CD4-positive, alpha-beta T cell treated with Interleukin-17A for 4 hours (primary cell): ENCODE results near the gene FBXO21.

ENCODE experiments used
- DNase-seq: peaks from one replicate; pipeline ENCODE4 v3.0.0-alpha.2; 2020; ENCODE audit warnings: mixed read lengths

FBXO21 gene

DNA sequence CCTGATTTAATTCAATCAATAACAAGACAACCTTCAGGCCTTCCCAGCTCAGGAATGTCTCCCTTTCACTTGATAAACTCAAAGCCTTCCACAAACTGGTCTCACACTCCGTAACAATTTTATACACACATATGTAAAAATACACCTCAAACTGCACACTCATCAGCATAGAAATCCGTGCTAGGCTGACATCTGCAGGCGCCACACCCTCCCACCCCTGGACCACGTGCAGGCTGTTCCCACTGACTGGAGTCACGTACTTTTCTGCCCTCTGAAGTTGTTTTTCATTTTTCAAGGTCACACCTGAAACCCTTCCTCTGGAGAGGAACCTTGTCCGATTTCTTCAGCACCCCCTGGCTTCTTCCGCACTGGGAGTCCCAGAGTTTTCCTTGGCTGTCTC is 27.6 kb downstream of the FBXO21 start:
- DNase-seq: no peak

DNA sequence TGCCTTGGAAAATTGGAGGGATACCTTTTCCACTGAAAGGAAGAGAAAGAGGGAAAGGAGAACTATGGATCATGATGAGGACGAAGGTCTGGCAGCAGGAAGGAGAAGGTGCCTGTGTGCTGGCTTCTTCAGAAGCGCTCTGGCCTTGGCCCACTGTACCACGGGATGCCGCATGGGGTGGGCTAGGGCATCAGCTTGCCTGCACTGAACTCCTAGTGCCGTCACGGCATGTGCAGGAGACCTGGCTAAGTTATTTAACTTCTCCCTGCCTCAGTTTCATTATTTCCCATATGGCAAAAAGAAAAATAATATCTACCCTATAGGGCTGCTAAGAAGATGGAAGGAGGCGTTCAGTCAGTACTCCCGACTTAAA is 28.1 kb downstream of the FBXO21 start:
- DNase-seq: no peak

DNA sequence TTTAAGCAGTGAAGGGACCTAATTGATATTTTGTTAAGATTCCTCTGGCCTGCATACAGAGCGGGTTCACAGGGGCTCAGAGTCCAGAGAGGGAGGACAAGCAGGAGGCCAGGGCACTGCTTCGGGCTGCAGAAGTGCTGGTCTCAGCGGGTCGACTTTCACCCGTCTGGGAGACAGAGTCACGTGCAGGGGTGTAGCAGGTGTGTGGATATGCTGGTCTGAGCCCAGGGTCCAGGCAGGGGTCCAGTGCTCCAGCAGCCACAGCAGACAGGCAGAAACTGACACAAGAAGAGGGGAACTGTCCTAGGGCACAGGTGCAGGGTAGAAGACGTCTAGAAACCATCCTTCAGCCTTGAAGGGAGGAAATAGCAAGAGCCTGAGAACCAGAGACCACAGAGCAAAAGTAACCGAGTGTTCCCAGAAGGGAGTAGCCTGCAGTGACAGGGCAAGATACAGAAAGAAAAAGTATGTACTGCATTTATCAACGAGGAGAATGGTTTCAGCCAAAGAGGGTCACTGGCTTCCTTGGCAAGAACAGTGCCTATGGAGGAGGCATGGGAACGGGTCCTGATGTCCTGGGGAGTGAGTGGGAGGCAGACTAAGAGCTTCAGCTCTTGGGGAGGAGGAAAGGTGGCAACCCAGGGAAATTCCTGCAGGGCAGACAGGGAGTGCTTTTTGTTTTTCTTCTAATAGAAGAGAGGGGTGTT is 28.7 kb downstream of the FBXO21 start:
- no peak for DNase-seq

DNA sequence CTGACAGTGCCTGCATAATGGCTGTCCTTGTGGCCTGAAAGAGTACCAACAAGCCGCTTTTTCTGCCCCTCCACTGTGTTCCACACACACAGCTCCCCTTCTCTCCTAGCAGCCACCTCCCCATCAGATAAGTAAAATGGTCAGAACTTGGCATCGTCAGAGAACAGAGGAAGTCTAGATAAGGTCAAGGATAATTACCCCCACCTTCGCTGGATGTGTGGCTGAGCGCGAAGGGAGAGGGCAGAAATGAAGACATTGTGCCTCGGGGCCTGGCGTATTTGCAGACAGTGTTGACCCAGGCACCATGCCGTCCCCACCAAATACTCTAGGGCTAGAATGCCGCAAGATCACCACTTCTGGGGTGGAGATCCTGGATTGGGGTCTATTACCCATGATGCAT is 30.6 kb downstream of the FBXO21 start:
- no peak for DNase-seq

DNA sequence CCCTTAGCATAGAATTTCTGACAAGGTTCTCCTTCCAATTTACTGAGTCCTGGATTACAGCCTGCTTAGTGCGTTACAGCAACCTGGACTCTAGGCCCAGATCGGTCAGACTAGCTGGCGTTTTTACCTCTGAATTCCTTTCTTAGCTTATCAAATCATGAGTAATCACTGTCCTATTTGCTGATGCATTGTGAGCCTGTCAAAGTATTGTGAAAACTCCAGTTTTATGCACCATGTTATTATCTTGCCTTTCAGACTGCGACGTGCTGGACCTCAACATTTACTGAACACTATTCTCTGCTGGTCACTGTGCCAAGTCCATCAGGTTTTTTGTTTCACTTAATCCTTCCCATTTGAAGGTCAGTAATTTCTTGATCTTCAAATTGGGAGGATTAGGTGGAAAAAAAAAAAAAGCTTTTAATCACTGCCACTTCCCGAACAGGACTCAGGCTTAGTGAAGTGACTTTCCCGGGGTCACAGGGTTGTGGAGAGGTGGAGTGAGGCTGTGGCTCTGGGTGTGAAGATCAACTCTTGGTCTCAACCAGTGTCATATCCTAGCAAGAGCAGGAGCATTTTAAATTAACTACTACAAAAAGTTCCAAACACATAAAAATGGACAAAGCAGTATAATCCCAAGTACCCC is 31.2 kb downstream of the FBXO21 start:
- no peak for DNase-seq

DNA sequence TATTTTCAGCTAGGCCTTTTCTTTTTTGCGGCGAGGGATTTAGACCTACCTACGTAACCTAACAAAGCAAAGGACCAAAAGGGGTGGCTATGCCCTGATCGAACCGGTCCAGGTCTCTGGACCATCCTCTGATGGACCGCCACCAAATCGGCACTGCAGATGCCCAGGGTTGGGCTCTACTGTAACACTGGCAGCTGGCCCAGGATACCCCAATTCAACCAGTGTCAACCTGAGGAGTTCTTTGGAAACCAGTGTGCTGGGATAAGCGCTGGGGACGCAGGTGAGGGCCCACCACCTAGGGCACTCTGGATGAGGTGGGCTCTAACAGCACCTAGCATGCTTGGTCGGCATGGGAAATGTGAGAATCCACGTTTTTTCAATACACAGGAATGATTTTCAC is 32.2 kb downstream of the FBXO21 start:
- no peak for DNase-seq

DNA sequence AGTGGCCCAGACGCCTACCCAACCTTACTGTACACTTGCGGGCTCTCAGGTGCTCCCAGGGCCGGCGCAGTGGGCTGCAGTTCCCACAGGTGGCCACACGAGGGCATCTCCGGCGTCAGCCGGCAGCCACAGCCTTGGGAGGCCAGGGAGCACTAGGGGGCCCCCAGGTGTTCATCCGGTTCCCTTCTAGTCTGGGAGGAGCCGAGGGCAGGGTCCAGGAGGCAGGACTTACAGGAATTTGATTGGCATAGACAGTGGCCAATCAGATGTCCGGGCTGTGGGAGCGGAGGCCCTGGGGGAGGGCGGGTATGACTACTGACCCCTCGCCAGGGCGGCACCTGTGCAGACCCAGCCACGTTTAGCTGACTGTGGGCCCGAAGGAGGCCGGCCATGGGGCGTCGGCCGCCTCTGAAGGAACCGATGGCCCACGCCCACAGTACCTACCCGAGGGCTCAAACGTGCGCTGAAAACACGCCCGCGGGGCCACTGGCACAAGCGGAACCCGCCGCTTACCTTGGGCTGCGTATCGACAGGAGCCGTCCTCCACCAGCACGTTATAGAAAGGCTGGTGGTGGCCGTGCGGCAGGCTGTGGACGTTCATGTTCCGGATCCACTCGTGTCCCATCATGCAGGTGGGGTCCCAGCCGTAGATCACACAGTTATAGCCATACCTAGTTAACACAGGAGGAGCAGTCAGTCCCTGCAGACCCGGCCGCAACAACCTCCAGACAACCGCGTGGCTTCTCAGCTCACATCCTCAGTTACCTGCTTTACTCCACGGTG is 34.8 kb downstream of the FBXO21 start:
- DNase-seq: peak; percentile 73

DNA sequence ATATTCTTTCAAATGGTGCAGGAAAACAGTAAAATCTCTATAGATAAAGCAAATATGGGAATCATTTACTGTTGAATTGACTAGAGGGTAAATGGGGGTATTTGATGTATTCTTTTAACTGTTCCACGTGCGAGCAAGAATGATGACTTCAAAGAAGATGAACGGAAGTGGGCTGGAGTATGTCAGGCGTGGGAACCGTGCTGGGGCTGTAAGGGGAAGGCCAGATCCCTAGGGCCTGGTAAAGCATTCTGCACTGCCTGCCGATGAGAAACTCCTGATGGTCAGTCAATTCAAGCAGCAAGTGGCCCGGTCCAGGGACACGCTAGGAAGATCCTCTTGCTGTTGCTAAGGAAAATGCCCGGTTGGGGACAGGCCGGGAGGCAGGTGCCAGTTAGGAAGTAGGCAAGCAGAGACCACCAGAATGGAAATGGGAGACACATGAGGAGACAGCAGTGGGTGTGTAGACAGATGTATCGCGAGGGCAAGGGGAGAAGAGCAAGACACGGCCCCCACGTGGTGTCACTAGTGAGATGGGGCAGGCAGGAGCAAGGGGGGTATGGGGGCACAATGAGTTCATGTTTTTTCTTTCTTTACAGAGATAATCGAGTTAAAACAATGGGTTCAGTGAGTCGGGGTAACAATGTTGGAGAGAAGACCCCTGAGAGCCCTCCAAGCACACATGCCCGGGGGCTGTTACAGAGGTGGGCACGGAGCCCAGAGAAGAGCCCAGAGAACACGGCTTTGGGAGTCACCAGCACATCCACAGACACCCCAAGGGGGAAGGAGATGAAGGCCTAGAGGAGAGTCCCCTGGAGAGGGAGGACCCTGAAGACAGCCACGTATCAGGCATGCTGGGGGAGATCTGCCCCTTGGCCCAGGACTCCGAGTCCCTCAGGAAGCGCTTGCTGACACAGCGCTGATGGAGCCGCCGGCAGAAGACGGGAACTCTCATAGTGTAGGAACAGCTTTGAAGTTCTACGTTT is 37.2 kb downstream of the FBXO21 start:
- peak; percentile 19 for DNase-seq

DNA sequence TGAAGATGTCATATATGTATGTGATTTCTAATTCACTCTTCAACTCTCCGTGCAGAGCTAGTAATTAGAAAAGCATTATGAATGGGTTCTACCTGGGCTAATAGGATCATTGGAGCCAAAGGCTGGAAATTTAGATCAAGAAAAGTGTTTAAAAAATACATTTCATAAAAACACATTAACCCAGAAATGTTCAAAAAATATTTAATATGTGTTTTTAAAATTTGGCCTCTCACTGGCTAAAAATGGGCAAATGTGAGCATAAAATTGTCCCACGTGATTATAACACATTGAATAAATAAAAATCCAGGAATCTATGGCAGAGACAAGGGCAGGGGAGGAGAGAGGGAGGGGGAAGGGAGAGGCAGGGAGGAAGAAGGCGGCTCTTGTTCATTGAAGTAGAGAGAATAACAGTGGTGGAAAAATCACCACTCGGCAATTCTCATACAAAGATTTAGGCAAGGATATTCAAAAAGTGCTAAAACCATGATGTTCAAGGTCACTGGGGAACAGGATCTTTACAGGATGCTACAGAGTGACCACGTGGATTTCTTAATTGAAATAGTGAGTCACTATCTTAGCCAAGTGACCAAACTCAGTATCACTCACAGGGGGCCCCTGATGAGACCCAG is 38.8 kb downstream of the FBXO21 start:
- DNase-seq: no peak

DNA sequence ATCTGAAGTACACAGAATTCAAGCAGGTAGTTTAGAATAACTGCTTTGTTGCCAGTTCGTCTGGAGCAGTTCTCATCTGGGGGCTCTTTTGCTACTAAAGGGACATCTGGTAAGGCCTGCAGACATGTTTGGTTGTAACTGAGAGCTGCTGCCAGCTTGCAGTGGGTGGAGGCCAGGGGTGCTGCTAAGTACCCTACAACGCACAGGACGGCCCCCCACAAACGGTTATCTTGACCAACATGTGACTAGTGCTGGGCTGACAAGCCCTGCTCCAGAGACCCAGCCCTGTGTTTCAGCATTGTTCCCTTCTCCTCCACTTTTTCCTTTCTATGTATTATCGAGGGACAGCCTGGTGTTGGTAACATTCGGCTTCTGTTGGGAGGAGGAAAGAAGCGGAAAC is 40.8 kb downstream of the FBXO21 start:
- DNase-seq: no peak

DNA sequence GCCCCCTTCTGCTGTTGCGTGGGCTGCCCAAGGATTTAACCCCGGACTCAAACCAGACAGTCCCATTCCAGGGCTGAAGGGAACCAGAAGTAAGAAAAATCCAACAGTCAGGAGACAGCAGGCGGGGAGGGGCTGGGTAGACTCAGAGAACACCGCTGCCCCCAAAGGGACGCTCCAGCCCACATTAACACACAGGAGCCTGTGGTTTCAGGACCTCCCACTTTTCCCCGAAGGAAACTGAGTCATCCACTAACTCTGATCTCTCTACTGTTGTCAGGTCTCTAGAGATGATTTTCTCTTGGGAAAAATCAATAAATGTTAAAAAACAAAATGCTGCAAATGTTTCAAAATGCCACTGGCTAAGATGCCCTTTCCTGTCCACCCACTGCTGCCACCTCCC is 41.6 kb downstream of the FBXO21 start:
- DNase-seq: no peak

DNA sequence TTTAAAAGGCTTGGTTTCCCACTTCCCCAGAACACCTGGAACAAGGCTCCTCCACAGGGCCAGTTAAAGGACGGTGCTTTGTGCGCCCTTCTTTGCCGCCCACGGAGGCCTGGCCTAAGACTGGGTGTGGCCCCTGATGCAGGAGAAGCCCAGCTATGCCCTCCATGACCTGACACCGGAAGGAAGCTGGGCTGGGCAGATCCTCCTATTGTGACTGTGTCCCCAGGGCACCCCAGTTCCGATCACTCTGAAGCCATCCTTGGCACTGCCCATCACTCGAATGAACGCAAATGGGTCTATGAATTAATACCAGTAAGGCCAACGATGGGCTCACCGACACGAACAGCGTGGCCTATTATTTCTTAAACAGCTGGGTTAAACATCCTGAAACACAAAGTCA is 42.6 kb downstream of the FBXO21 start:
- DNase-seq: no peak

DNA sequence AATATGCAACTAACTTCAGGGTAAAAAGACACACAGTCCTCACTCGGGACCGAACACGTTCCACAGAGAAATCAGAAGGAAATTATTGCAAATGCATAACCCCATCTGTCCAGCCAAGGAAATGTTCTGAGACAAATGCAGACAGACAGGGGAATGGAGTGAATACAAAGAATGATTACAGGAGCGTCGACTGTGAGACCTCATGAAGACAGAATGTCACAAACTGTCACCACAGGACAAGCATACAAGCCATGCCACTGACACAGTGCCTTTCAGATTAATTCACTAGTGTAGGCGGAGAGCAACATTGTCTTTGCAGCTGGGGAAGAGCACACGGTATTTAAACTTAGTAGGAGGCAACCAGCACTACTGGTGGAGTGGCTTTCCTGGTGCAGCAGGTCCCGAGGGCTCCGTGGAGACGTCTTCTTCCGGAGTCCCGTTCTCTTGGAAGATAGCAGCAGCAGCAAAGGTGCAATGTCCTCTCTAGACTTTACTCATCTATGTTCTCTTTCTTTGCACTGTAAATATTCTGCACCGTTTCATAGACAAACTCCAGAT is 44.6 kb downstream of the FBXO21 start:
- no peak for DNase-seq

DNA sequence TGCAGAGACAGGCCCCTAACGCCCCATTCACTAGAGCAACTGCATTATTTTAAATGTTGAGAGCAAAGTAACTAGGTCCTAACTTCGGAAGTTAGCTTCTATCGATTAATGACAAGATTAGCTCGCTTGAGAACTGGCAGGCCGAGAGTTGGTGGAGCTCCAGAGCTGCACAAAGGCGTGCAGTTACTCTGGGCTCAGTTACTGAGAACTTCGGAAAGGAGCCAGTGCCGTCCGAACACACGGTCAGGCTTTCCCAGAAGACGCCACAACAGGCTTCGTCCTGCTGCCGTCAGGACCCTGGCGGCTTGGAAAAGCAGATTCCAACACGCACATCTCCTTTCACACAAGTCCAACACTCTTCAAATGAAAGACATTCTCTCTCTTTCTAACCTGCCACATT is 45.7 kb downstream of the FBXO21 start:
- DNase-seq: no peak

DNA sequence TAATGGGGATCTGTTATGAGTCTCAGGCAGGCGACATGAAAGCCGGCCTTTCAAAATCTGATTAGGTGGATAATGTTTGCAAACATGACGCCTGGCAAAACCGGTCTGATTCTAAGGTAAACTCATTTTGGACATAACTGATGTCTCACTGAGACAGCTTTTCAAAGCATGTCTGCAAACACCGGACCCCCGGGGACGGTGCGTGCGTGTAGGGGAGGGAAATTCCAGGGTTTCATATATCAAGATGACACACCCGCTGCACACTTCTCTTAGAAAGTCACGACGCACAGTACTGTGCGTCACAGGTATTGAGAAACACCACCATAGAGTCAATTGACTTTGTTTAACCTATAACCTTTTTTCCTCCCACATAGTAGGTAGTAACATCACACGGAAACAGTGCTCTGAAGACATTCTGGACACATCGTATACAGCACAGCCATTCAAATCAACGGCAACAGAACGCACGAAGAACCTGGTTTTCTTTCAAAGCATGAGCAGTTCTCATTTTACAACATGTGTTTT is 47.2 kb downstream of the FBXO21 start:
- no peak for DNase-seq

DNA sequence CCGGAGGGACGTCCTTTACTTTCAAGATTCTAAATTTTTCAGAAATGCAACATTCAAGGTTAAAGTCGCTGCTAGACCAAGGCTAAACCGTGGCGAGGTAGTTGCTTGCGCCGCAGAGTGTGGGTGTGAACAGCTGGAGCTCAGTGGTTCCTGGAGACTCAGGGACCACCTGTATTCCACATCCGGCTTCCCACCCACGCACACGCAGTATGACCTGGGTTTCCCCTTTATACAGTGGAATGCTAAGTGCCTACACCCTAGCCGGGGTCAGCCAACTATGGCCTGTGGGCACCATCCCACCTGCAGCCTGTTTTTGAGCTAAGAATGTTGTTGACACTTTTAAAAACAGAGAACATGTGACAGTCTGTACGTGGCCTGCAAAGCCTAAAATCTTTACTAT is 48.2 kb downstream of the FBXO21 start:
- DNase-seq: no peak

DNA sequence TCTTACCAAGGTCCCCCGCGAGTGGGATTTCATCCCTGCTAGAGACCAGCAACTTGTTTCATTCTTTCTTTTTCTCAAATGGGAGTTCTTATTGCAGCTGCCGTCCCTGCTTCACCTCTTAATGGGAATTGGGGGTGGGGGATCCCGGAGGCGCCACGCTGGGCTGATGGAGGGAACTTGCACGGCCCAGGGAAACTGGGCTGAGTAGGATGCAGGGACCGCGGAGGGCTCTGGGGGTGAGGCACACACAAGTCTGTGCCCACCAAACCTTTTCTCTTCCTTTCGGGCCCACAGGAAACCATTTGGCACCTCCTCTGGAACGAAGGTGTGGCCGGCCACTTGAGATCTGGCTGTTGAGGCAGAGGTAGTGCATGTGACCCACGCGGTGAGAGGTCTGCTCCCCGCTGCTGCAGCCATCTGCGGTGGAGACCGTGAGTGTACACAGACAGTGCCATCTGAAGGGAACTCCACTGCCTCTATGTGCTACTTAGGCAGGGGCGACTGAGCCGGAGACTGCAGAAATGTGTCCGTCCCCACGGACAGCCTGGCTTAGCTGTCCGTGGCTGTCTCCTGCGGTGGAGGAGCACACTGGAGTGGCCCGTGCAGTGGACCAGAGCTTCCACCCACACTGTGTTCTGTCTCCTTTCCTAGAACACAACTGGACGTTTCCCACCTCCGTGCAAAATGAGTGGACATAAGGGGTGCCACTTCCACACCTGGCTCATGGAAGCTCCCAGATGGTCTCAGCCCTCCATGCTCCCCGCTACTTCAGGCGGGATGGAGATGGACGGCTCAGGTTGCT is 49.0 kb downstream of the FBXO21 start:
- no peak for DNase-seq

DNA sequence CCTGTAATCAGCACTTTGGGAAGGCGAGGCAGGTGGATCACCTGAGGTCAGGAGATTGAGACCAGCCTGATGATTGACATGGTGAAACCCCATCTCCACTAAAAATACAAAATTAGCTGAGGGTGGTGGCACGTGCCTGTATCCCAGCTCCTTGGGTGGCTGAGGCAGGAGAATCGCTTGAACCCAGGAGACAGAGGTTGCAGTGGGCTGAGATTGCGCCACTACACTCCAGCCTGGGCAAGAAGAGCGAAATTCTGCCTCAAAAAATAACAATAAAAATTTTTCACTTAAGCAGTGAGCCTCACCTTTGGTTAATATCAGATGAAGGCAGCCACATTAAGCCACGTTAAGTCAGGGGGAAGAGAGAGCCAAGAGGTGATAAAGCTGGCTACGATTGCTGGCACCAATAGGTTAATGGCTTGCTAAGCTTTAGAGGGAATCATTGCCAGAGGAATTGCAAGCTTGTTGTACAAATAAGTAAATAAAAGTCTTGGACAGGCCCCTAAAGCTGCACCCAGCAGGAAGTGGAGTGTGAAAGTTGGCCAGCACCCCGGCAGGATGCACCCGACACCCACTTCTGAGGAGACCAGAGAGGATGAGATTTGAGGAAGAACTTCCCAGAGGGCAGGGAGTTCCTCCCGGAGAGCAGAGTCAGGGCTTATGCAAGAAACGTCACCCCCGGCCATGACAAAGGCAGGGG is 49.7 kb downstream of the FBXO21 start:
- DNase-seq: no peak

DNA sequence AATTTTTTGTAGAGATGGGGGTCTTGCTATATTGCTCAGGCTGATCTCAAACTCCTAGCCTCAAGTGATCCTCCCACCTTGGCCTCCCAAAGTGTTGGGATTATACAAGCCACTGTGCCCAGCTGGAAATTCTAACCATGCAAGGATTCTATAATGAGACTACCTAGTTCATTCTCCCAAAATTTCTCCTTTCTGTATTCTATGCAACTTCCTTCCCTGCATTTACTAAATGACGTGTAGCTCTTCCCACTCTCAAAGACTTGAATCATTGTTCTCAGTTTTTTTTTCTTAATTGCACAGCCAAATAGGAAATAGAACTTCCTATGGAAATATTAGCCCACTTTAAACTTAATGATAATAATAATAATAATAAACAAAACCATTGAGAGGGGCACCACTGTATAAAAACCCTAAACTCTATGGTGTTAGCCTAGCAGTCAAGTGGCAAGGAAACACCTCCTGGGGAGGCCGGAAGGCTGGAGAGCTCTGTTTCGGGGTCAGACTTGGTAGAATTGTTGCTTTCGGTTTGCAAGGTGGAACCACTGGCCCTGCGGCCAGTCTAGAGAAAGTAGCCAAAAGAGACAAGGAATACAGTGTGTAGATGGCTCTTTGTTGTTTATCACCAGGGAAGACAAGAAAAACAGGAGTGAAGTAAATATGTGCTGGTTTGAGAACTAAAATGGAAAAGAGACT is 51.1 kb downstream of the FBXO21 start:
- no peak for DNase-seq

DNA sequence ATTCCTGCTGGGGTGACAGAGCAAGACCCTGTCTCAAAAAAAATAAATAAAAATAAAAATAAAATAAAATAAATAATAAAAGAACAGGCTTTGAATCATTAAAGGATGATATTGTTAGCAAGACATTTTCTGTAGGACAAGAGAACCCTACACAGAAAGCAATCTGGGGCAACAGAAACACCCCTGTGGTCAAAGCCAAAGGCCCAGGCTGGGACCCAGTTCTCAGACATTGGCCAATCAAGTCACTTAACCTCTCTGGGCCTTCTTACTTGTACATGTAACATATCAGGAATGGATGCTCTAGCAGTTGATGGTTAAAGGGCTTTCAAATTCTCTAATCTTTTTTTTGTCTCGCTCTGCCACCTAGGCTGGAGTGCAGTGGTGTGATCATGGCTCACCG is 55.5 kb downstream of the FBXO21 start:
- DNase-seq: no peak
